NCI-H748 treated with DMSO at 0.1 percent for 48 hours (cell line): Measurements from ENCODE around the gene CLK3.
A peak's percentile ranks its signal among the peaks of the same experiment; 100 is the strongest.

Experiments used
- DNase-seq: peaks from one replicate; lab custom pipeline; 2025; lab: John Stamatoyannopoulos, UW

CLK3 gene

DNA sequence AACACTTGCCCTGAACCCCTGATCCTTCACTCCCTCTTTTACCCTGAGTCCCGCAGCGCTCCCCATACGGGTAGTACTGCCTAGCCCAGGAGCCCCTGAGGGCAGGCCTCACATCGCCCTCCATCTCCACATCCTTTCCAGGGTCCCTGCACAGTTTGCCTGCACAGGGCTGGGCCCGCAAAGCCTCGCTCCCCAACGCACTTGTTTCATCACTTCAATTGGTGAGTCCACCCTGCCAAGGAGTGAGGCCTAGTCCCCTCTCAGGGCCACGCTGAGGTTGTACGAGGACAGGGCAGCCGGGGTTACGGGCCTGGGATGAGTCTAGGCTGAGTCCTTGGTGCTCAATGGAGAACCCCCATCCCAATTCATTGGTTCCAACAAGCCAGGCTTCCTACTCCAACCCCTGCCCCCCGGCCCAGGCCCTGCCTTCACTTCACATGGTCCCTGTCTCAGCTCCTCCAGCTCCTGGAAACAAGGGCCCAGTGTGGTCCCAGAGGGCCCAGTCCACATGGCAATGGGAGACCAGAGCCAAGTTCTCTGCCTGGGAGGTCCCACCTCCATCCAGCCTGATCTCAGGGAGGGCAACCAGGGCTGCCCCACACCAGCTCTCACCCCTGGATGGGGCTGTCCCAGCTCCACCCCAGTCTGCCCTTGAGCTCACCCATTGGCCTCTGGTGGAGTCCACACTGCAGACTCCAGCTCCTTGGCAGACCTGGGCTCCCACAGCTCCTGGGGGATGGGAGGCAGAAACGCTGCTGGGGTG is 12.4 kb upstream of the CLK3 start:
- no peak for DNase-seq

DNA sequence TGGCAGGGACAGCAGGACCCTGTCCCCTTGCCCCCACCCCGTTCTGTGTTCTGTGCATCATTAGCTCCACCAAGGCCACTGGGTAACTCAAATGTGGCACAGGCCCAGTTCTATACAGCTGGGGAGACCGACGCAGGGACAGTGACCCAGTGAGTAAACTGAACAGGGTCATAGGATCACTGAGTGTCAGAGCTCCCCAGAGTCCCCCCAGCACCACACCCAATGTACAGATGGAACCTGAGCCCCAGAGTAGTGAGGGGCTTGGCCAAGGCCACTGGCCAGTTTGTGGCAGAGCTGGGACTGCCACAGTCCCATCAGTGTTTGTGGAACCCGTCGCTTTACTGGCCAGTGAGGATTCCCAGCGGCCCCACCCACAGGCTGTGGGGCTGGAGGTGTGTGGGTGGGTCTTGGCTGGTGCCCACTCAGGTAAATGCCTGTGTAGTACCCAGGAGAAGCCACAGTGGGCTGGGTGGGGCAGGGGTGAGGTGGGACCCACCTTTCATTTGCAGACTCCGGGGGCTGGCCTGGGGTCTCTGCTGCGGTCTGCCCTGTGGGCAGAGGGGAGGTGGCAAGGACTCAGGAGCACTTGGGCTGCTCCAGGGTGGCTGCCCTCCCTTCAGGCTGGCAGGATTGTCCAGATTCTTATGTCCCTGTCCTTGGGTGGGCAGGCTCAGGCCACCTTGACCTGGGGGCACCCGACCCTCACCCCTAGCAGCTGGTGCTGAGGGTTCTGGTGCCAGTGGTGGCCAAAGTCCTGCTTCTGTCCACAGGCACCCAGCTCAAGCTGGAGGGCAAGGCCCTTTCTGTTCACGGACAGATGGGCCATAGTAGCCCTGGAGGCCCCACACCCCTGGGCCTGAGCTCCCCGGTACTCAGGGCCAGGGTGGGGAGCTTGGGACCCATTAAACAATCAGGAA is 11.6 kb upstream of the CLK3 start:
- no peak for DNase-seq

DNA sequence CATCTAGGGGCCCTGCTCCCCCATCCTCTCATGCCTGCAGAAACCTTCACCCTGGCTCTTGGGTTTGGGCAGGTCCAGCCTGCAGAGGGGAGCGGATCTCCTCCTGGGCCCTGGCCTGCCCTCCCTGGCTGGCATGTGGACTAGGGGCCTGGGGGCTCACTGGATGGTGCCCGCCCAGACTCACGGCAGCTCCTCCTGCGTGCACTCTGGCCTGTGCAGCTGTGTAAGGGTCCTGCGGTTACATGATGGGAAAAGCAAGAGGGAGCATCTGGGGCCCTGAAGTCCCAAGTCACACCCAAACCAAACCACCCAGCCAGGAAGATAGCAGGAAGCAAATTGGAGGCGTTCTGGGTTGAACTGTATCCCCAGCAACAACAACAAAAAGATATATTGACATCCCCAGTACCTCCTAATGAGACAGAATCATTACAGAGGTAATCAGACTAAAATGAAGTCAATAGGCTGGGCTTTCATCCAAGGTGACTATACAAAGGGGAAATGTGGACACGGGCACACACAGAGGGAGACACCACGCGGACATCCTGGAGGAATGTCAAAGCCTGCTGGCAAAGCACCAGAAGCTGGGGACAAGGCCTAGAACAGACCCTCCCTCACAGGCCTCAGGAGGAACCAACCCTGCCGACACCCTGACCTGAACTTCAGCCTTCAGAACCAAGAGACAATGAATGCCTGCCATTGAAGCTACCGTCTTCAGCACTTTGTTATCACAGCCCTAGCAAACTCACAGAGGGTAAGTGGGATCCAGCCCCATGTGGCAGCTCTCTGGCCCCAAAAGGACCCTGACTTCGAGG is 10.4 kb upstream of the CLK3 start:
- DNase-seq, result peak; percentile 40

DNA sequence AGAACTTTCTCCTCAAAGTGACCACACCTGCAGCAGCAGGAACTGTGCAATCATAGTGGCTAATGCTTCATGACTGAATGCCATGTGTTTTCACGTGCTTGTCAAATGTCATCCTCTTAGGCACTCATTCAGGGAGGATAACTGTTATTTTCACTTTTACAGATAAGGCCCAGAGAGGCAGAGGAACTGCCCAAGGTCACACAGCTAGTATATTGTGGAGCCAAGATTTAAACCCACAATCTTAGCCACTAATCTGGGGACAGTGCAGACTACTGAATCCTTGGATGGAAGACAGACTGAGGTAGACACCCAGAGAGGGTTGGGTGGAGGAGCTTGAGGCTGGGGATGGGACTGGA is 9.9 kb upstream of the CLK3 start:
- DNase-seq, result no peak

DNA sequence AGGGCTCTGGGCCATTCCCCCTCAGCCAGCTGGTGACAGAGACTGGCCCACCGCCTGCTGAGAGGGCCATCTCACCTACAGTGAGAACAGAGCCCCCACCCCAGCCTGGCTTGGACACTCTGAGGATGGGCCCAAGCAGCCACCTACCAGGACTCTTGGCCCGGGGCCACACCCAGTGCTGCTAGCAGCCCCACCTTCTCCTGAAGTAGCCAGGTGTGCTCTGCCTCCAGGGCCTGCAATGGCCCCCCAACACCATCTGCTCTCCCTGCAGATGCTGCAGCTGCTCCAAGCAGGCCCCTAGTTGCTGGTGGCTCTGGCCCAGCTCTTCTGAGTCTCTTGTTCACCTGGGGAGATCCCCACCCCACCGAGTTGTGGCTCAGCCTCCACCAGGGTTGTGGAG is 6.8 kb upstream of the CLK3 start:
- no peak for DNase-seq

DNA sequence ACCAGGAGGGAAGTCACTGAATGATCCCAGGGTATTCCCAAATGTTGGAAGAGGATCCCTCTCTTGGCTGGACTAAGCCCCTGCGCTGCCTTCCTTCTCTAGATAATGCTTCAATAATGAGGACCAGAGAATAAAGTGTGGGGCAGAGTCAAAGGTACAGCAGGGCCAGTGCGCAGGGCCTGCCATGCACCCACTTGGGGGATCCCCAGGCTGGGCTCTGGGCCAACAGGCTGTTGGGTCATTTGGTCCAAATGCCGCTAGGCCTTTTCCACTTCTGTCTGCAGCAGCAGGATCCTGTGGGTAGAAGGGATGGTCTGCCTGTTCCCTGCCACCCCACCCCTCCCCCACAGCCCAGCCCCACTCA is 5.7 kb upstream of the CLK3 start:
- DNase-seq, result no peak

DNA sequence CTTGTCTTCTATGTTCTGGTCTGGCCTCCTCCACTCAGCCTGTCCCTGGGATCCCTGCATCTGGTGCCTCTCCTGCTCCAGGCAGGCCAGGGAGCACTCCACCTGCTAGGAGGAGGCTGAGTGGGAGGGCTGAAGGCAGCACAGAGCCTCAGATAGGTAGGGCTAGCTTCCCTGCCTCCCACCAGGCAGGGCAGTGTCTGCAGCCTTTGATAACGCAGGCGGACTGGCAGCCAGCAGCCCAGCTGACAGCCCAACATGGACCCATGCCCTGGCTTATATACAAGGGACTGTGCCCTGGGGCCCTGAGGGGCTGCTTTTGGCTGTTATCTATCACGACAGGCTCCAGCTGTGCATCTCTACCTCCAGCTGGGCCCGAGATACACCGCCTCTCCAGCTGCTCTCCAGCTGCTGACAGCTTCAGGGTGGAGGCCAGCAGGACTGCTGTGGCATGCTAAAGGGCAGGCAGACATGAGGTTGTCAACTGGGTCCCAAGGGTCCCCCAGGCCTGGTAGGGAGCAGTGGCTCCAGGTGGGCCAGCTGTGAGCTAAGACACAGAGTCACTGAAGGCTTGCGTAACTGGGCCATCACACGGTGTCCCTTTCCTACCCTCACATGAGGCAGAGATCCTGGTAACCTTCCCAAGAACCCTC is 5.2 kb upstream of the CLK3 start:
- no peak for DNase-seq

DNA sequence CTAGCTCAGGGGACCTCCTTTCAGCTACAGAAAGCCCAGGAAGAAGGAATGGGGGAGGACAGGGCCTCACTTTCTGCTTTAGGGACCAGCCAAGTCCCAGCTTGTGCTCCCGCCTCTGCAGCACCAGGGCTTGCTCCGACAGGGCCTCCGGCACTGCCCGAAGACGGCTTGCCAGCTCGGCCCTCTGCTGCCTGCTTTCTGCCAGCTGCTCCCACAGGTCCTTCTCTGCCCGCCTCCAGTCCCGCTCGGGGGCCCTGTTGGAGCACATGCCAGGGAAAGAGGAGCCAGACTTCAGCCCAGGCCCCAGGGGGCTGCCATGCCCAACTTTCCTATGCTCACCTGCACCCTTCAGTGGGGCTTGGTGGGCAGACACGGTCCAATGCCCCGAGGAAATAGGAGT is 4.3 kb upstream of the CLK3 start:
- no peak for DNase-seq

DNA sequence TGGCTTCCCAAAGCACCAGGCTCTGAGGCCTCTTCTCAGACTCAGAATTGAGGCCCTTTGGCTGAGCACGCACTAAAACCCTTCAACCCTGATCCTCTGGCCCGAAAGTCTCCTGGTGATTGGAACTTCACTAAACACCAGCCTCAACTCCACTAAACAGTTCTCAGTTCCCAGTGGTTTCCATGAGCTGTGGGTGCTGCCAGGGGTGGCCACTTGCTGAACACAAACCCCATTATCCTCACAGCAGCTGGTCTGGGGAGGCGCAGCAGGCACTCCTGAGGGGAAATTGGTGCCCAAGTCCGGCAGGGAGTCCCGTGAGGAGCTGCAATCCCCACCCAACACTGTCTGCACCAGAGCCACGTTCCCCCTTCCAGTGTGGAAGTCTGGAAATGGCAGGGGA is 3.8 kb upstream of the CLK3 start:
- DNase-seq, result no peak

DNA sequence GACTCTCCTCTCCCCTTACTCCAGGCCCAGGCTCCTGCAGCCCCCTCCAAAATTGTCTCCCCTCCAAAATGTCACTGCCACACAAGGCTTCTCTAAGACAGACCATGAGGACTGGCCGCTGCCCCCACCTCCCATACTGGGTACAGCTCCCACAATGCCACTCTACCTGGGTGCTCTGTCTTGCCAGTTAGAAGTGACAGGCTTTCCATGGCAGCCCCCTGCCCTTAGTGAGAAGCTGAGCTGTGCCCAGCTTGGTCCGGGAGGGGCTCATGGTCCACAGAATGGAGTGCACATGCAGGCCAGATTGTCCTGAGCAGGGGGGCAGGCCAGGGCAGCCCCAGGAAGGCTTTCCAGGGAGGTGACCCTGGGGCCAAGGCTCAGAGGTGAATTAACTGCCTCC is 3.0 kb upstream of the CLK3 start:
- no peak for DNase-seq

DNA sequence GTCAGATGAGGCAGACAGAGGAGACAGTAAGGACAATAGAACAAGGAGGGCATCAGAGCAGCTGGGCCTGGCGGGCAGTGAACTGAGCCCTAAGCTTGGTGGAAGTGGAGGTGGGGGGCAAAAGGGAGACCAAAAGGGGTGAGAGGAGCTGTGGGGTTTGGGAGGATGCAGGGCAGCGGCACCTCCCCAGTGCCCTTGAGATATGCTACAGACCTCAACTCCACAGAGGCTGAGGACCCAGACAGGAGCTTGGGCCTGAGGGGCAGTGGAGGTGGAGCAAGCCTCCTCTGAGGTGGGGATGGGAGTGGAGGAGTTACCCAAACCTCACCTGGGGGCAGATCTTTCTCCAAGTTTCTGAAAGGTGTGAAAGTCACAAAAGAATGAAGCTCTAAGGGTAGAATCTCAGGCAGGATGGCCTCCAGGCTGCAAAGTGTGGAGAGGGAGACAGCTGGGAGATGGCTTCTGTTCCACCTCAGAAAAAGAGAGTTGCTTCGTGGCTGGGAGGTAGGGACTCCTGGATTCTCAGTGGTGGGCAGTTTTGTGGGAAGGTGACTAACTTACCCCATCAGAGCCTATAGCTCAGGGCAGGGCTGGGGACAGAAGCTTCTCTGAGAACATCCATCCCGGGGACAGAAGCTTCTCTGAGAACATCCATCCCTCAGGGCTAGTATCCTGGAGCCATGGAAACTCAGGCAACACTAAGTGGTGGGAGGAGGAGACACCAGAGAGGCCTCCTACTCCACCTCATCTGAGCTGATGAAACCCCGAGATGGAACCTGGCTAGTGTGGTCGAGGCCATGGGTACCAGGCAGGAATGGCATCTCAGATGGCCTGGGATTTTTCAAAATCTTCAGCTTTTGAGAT is 2.3 kb upstream of the CLK3 start:
- no peak for DNase-seq

DNA sequence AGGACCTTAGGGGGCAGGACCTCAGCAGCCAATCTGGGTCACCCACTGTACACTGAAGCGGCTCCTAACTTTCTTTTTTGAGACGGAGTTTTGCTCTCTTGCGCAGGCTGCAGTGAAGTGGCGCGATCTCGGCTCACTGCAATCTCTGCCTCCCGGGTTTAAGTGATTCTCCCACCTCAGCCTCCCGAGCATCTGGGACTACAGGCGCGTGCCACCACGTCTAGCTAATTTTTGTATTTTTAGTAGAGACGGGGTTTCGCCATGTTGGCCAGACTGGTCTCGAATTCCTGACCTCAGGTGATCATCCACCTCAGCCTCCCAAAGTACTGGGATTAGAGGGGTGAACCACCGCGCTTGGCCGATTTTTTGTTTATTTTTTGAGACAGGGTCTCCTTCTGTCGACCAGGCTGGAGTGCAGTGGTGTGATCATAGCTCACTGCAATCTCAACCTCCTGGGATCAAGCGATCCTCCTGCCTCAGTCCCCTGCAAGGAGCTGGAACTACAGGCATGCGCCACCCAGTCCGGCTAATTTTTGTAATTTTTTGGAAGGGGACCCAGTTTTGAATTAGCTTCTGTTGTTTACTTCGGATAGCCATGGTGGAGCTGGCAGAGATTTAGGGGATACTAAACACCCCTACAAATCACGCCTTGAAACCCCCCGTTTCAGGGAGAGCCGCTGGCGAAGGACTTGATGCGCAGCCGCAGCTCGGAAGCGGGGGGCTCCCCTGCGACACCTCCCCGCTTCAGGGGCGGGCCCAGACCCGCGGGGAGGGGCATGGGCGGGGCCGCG is 1.5 kb upstream of the CLK3 start:
- no peak for DNase-seq

DNA sequence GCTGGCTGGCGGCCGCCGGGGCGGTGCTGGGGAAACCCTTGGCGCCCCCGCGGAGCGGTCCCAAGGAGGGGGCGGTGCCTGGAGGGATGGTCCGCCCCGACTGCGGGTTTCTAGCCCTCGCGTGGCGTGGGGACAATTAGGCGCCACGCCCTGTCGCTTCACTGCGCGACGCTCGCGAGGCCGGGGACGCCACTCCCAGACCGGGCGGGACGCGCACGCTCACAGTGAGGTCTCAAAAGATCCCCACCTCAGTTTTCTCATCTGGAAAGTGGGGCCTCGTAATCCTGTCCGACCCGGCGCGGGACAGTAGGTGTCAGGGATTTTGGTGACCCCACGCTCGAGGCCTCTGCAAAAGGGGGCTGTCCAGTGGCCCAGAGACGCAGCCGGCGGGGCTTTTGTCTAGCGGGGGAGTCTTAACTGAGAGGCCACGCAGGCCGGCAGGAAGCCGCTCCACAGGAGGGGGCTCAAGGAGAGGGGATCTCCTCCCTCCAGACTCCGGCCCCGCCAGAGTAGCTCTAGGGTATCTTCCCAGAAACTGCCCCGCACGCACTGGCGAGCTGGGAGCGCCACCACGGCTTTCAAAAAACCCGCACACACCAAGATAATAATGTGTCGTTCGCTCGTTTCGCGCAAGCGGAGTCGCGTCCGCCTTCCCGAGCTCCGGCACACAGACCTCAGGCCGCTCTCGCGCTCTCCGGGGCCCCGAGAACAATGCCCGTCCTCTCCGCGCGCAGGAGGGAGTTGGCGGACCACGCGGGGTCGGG is 710 bp upstream of the CLK3 start:
- DNase-seq, result peak; percentile 29

DNA sequence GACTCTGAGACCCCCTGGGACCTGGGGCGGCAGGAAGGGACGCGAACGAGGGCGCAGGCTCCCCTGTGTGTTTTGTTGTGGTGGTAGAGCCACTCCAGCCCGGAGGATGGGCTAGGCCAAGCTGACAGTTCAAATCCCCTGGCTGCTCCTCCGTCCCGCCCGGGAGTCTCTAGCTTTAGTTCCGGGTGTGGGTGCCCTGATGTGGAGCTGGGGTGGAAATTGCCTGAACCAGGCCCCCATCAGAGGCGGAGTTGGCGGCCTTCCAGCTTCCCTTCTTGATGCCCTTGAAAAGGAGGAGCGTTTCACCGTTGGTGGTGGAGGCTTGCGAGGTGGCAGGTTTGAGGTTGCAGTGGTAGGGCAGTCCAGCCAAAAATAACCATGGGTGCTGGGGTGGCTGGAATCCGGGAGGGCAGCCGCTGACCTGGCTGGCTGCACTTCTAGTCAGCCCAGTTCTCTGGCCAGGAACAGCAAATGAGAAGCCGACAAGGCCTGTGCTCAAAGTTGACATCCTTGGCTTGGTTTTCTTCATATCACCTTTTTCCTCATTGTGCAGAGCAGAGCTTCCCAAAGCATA is 817 bp downstream of the CLK3 start:
- no peak for DNase-seq

DNA sequence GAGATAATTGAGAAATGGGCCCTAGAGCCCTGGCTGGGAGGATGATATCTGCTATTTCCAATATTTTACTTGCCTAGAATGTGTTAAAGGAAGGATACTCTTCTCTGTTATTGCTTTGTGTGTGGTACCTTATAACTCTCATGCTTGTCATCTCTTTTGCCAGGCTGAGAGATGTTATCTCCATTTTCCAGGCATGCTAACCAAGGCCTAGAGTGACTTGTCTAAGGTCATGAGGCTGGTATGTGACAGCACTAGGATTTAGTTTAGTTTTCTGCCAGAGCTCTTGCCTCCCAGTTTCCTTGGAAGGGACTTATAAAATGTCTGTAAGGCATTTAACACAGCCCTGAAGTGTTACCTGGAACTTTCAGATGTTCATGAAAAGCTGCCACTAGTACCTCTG is 1.4 kb downstream of the CLK3 start:
- DNase-seq, result no peak

DNA sequence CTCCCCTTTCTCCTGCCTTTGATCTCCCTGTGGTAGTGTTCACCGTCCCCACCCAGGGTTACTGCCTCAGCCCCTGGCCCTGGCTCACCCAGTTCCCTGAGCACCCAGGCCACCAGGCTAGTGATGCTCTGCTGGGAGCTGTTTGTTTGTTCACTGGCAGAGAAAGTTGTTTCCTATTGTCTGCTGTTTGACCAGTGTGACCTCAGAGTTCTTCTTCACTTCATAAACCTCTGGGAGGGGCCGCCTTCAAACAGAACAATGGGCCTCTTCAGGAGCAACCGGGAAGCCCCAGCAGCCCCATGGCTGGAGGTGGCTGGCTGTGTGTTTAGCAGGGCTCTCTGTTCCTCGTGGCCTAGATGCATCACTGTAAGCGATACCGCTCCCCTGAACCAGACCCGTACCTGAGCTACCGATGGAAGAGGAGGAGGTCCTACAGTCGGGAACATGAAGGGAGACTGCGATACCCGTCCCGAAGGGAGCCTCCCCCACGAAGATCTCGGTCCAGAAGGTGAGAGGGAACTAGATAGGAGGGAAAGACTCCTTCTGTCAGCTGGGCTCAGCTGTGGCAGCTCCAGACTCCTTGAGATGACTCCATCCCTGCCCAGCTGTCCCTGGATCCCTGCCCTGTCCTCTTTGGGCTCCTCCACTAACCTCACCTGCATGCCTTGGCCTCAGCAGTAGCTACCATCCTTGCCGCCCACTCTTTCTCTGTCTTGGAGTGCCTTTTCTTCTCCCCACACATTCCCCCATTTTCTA is 3.4 kb downstream of the CLK3 start:
- no peak for DNase-seq

DNA sequence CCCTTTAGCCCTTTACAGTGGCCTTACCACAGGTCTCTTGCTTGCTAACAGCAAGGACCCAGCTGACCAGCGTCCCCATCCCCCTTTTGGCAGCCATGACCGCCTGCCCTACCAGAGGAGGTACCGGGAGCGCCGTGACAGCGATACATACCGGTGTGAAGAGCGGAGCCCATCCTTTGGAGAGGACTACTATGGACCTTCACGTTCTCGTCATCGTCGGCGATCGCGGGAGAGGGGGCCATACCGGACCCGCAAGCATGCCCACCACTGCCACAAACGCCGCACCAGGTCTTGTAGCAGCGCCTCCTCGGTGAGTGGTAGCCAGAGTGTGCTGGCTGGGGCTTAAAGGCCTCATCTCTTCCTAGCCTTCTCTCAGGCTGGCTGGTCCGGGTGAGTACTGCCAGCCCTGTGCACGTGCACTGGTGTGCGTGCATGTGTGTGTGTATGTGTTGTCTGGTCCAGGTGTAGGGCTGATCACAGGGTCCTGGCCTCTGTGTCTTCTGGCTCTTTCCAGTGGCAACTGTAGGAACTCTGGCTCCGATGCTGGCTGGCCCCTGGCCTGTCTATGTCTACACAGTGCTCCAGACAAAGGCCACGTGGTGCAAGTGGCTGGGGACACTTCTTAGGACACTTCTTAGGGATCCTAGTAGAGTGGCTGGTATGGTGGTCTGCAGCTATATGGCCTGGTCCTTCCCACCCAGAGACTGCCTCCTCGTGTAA is 4.4 kb downstream of the CLK3 start:
- DNase-seq, result no peak
